Measurements from ENCODE around the gene CFAP70.
"Not testable (repeated sequence)": the region's sequence is repeated elsewhere in the genome, so short reads cannot be mapped to it uniquely, and the experiment has no call there.

CFAP70 gene

DNA sequence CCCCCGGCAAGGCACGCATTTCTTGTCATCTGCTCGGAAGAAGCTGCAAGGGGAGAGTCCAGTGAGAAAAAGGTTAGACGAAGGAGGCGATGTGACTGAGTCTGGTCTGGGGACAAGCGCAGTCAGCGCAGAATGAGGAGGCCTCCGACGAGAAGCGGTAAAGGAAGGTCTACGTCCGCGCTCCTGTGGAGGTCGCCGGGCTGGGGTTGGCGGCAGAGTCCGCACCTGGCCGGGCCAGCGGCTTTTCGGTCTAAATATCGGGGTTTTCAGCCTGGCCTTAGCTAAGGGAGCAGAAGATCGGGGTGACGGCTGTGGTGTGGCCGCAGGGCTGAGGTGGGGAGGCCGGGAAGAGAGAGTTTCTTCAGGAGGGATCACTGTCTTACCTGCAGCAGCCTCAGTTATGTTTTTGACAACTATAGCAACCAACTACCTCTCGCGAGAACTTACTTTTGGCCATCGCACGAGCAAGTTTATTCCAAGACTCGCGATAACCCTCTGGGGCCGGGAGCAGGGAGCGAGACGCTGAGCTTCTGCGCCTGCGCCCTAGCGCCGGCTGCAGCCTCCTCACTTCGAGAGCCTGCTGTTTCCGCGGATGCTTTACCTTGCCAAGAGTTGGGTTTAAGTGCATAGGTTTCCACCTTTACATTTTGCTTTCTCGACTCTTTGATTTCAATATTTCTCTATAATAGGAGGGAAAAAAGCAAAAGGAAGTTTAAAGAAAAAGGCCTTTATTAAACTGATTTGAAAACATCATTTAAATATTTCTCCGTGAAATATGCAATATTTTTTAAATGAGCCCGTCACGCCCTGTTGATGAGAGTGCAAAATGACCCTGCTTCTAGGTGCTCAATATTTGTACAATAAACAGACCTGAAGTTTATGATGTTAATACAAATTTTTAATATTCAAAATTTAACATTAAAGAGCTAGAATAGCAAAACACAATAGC is at the start of gene CFAP70:
TSS of gene CFAP70 (minus strand) at position 534 of the 949 bp plus-strand sequence. CDS start 4,068 bp downstream, outside the sequence.
- DNase-seq, result peak; percentile 96

GRCh38 chr10:73408061-73408460 is 49.4 kb upstream of the CFAP70 start:
- DNase-seq, result no peak

- no peak for DNase-seq
Observed at GRCh38 chr10:73407495-73407894, 48.8 kb upstream of the CFAP70 start.

DNA sequence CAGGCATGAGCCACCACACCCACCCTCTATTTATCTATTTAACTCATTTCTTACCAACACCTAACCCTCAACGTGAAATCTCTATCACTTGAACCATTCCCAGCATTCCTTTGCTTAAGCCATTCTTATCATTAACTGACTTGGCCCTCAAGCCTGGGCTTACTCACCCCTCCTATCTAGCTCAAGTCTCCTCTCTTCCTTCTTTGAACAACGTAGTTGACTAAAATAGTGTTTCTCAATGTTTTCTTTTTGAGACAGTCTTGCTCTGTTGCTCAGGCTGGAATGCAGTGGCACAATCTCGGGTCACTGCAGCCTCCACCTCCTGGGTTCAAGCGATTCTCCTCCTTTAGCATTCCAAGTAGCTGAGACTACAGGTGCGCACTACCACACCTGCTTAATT is 48.2 kb upstream of the CFAP70 start:
- no peak for DNase-seq

GRCh38 chr10:73405556-73405955 is 46.9 kb upstream of the CFAP70 start:
- DNase-seq, result no peak

- no peak for DNase-seq
Observed at GRCh38 chr10:73404690-73405089, 46.0 kb upstream of the CFAP70 start.

DNA sequence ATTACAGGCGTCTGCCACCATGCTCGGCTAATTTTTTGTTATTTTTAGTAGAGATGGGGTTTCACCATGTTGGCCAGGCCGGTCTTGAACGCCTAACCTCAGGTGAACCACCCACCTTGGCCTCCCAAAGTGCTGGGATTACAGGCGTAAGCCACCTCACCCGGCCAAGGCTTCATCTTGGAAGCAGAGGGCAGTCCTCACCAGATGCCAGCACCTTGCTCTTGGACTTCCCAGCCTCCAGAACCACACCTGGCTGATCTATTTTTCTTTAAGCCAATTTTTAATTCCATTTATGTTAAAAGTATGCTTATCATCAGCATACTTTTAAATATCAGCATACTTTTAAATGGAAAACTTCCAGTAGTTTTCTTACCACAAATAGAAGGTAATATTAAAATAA is 43.0 kb upstream of the CFAP70 start:
- DNase-seq, result no peak

- DNase-seq, result no peak
Observed at GRCh38 chr10:73399063-73399462, 40.4 kb upstream of the CFAP70 start.

GRCh38 chr10:73398024-73398423 is 39.4 kb upstream of the CFAP70 start:
- no peak for DNase-seq

- DNase-seq, result not testable (repeated sequence)
Observed at GRCh38 chr10:73394325-73394724, 35.7 kb upstream of the CFAP70 start.

GRCh38 chr10:73388228-73388627 is 29.6 kb upstream of the CFAP70 start:
- no peak for DNase-seq

GRCh38 chr10:73386583-73386982 is 27.9 kb upstream of the CFAP70 start:
- no peak for DNase-seq

- DNase-seq, result no peak
Observed at GRCh38 chr10:73379064-73379748, 20.5 kb upstream of the CFAP70 start.

DNA sequence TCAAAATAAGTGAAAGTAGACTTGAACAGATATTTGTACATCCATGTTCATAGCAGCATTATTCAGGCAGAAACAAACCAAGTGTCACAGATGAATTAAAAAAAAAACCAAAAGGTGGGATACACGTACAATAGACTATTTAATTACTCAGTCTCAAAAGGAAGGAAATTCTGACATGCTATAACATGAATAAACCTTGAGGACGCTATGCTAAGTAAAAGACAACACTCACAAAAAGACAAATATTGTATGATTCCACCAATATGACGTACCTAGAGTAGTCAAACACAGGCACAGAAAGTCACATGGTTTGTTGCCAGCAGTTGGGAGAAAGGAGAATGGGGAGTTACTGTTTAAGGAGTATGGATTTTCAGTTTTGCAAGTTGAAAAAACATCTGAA is 18.0 kb upstream of the CFAP70 start:
- DNase-seq, result no peak

DNA sequence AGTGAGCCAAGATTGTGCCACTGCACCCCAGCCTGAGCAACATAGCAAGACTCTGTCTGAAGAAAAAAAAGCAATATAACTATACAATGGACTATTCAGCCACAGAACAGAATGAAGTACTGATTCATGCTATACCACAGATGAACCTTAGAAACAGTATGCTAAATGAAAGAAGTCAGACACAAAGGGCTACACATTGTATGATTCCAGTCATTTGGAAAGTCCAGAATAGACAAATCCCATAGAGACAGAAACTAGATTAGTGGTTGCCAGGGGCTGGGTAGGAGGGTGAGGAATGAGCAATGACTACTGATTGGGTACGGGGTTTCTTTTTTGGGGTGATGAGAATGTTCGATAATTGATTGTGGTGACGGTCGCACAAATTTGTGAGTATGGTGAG is 9.6 kb upstream of the CFAP70 start:
- no peak for DNase-seq

GRCh38 chr10:73366381-73367298 is 8.0 kb upstream of the CFAP70 start:
- no peak for DNase-seq

- DNase-seq, result no peak
Observed at GRCh38 chr10:73364964-73365363, 6.3 kb upstream of the CFAP70 start.

DNA sequence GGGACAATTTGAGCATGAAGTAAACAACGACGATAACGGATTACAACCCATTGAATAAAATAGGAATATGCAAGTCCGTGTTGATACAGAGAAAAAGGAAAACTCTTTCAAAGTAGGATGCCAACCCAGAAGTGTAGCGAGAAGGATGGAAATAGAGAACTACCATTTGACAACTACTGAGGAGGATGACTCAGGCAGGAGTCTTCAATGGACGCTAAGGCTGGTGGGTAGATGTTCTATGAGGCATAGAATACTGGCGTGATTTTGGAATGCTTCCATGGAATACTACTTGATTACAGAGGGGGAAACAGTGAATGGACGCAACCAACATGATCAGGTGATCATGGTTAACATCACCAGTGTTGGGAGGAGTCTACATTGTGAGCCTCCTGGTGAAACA is 828 bp upstream of the CFAP70 start:
- peak; percentile 0 for DNase-seq

- DNase-seq, result no peak
Observed at GRCh38 chr10:73357821-73358220, 843 bp downstream of the CFAP70 start.

GRCh38 chr10:73357166-73357565 is 1.5 kb downstream of the CFAP70 start:
- no peak for DNase-seq

GRCh38 chr10:73344269-73344668 is 14.4 kb downstream of the CFAP70 start:
- no peak for DNase-seq

- no peak for DNase-seq
Observed at GRCh38 chr10:73340121-73340520, 18.5 kb downstream of the CFAP70 start.

DNA sequence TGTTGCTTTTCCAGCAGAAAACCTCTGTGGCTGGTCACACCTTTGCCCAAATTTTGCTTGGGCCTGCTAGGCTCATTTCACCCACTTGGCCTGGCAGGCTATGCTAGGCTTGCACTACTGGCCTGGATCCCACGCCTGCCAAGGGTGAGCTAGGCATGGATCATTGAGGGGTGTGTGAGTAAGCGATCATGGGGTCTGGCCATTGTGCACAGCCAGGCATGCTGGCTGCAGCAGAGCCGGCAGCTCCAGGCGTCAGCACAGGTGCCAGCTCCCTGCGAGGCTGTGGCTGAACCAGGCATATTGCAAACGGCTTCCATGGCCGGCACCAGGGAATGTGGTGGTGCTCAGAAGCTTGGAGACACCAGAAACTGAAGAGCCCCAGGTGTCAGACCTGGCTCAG is 19.2 kb downstream of the CFAP70 start:
- no peak for DNase-seq

Measured in fibroblast of skin of right biceps (primary cell).